ENCODE data around the gene CHI3L1.

Gene CHI3L1

GRCh38 chr1:203204756-203205155, 18.3 kb upstream of the CHI3L1 start:
- no peak for TF ChIP-seq CTCF (IDR thresholded peaks at IDR 0.05; ENCODE audit: low read depth, low read length)

GRCh38 chr1:203202431-203203245, 16.1 kb upstream of the CHI3L1 start:
- no peak for TF ChIP-seq CTCF (IDR thresholded peaks at IDR 0.05; ENCODE audit: low read depth, low read length)

More at GRCh38 chr1:203204756-203205155, 18.3 kb upstream of the CHI3L1 start:
- no peak overlapping the region for H3K4me3 ChIP-seq (ENCODE audit: low read depth, low read length)

DNA sequence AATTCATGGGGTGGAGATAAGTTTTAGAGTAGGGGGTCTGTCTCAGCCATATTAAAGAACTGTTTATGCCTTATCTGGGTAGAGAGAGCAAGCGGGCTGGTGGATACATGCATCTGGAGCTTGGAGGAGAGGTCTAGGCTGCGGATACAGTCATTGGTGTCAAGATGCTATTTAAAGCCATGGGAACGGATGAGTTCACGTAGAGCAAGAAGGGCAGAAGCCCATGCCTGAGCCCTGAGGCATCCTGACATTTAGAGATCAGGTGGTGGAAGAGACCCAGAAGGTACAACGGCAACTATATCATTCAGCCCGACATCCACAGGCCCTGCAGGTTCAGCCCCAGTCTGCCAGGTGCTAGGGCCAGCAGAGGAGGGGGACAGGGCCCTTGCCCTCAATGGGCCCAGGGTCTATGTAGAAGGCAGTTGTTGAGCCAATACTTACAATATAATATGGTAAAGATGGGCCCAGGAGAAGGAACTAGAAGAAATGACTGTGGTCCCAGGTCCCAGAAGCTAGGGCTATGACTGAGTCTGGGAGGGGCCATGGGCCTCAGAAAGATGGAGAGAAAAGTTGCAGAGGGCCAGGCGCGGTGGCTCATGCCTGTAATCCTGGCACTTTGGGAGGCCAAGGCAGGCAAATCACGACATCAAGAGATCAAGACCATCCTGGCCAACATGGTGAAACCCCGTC, 15.2 kb upstream of the CHI3L1 start:
- TF ChIP-seq CTCF (IDR thresholded peaks at IDR 0.05; ENCODE audit: low read depth, low read length) = no peak
- no peak overlapping the region for H3K4me3 ChIP-seq (ENCODE audit: low read depth, low read length)

More at GRCh38 chr1:203202431-203203245, 16.1 kb upstream of the CHI3L1 start:
- H3K4me3 ChIP-seq (ENCODE audit: low read depth, low read length) = no peak overlapping the region

DNA sequence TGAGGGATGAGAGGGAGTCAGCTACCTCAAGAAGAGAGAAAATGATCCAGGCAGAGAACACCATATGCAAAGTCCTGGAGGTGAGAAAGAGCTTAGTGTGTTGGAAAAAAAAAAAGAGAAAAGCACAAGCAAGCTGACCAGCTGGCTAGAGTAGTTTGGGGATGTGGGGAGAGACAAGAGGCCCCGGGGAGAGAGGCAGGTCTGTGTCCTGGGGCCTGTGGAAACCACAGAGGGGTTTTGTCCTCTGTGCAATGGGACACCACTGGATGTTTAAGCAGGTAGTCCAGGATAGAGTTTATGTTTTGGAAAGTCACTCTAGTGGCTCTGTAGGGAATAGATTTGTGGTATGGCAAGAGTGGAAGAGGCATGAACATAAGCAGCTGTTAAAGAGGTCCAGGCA, 14.4 kb upstream of the CHI3L1 start:
- no peak overlapping the region for H3K4me3 ChIP-seq (ENCODE audit: low read depth, low read length)
- TF ChIP-seq CTCF (IDR thresholded peaks at IDR 0.05; ENCODE audit: low read depth, low read length) = no peak

- TF ChIP-seq CTCF (IDR thresholded peaks at IDR 0.05; ENCODE audit: low read depth, low read length) = no peak
- no peak overlapping the region for H3K4me3 ChIP-seq (ENCODE audit: low read depth, low read length)
Observed at GRCh38 chr1:203199816-203200571, 13.5 kb upstream of the CHI3L1 start.

- no peak overlapping the region for H3K4me3 ChIP-seq (ENCODE audit: low read depth, low read length)
- TF ChIP-seq CTCF (IDR thresholded peaks at IDR 0.05; ENCODE audit: low read depth, low read length) = no peak
Observed at GRCh38 chr1:203199481-203199815, 12.9 kb upstream of the CHI3L1 start.

All from WI38 (cell line).